PC-3 (cell line): ENCODE results near the gene VRTN. TPM values are rescaled to one million over a fixed set of nuclear protein-coding genes. Genes with fewer than 3 reads are reported as not detected.

Experiments used
- ATAC-seq: fragments of 200-7000 bp; cut with Tn5 transposase; 2 replicates; pipeline ENCODE4 v1.9.1; 2020; ENCODE audit warnings: mild to moderate bottlenecking, moderate library complexity
- BruUV-seq: library from RNA; stranded (reverse); fragments of 400-500 nt; replicated peaks from 2 replicates; lab custom pipeline; 2021; lab: Mats Ljungman, UMichigan
- CTCF ChIA-PET: fragments of 300-600 bp; sonication (Branson Sonifier 250); formaldehyde crosslinking; loops from one replicate; lab custom pipeline; 2022; ENCODE audit warnings: antibody characterized with exemption; lab: Charles Lee
- POLR2A ChIA-PET: fragments of 300-600 bp; sonication (Branson Sonifier 250); formaldehyde crosslinking; loops from one replicate; lab custom pipeline; 2022; ENCODE audit warnings: antibody characterized with exemption; ENCODE audit not compliant: unreplicated experiment; lab: Charles Lee
- DNase-seq: peaks from one replicate; pipeline ENCODE4 v3.0.0-alpha.2; 2015
- H2AFZ ChIP-seq: fragments of 300-600 bp; sonication (generic); 2 replicates; pipeline ENCODE4 v1.6.0; 2016; ENCODE audit warnings: antibody characterized with exemption, low read length
- H3F3A ChIP-seq: fragments of 300-600 bp; sonication (generic); one replicate; pipeline ENCODE4 v1.6.0; 2017; ENCODE audit warnings: antibody characterized with exemption, low read length, control low read depth, mild to moderate bottlenecking; ENCODE audit not compliant: unreplicated experiment
- H3K27ac ChIP-seq: fragments of 300-600 bp; sonication (generic); 2 replicates; pipeline ENCODE4 v1.5.1; 2016; ENCODE audit warnings: mild to moderate bottlenecking, low read length
- H3K27me3 ChIP-seq: fragments of 300-600 bp; sonication (generic); 2 replicates; pipeline ENCODE4 v1.6.1; 2016; ENCODE audit warnings: low read length, mixed read lengths
- H3K36me3 ChIP-seq: fragments of 300-600 bp; sonication (generic); 2 replicates; pipeline ENCODE4 v1.6.1; 2016; ENCODE audit warnings: low read depth, mixed run types, low read length, mixed read lengths
- H3K4me1 ChIP-seq: fragments of 300-600 bp; sonication (generic); 2 replicates; pipeline ENCODE4 v1.5.1; 2016; ENCODE audit warnings: low read length; ENCODE audit not compliant: insufficient read depth
- H3K4me2 ChIP-seq: fragments of 300-600 bp; sonication (generic); 2 replicates; pipeline ENCODE4 v1.6.0; 2016; ENCODE audit warnings: low read length
- H3K4me3 ChIP-seq: fragments of 300-600 bp; sonication (generic); 2 replicates; pipeline ENCODE4 v1.5.1; 2016; ENCODE audit warnings: mild to moderate bottlenecking, low read length, mixed read lengths
- H3K79me2 ChIP-seq: fragments of 300-600 bp; sonication (generic); 2 replicates; pipeline ENCODE4 v1.6.1; 2017; ENCODE audit warnings: low read length, mixed read lengths
- H3K9ac ChIP-seq: fragments of 300-600 bp; sonication (generic); 2 replicates; pipeline ENCODE4 v1.6.0; 2016; ENCODE audit warnings: mild to moderate bottlenecking, low read length
- H3K9me2 ChIP-seq: fragments of 300-600 bp; sonication (generic); replicated peaks from 2 replicates; pipeline ENCODE4 v1.6.1; 2016; ENCODE audit warnings: mixed run types, low read length, mixed read lengths
- H3K9me3 ChIP-seq: fragments of 300-600 bp; sonication (generic); 2 replicates; pipeline ENCODE4 v1.6.1; 2016; ENCODE audit warnings: low read length, mixed read lengths
- H4K20me1 ChIP-seq: fragments of 300-600 bp; sonication (generic); 2 replicates; pipeline ENCODE4 v1.6.1; 2016; ENCODE audit warnings: low read length, mixed read lengths
- EZH2 ChIP-seq: fragments of 300-600 bp; sonication (generic); IDR thresholded peaks from one replicate; pipeline ENCODE4 v1.6.1; 2017; ENCODE audit warnings: antibody characterized with exemption, mild to moderate bottlenecking, low read length; ENCODE audit not compliant: unreplicated experiment
- EZH2phosphoT487 ChIP-seq: fragments of 300-600 bp; sonication (generic); IDR thresholded peaks from 2 replicates; pipeline ENCODE4 v1.6.1; 2018; ENCODE audit warnings: mild to moderate bottlenecking, antibody characterized with exemption, low read length, borderline replicate concordance
- intact Hi-C: fragments of 100-400 bp; cut with micrococcal nuclease; formaldehyde crosslinking; loops from 2 replicates; pipeline ENCODE4 v1.9.0; 2023
- total RNA-seq: library from RNA; depleted of rRNA; stranded (reverse); fragments of >200 nt; gene quantifications from 2 replicates; pipeline ENCODE4 v1.2.3, GENCODE V29; 2014
- TF ChIP-seq, protein P1 (sequence below): fragments of 300-600 bp; sonication (generic); conservative IDR thresholded peaks from 2 replicates; pipeline ENCODE4 v1.5.1; 2017; ENCODE audit warnings: antibody characterized with exemption, low read depth, mild to moderate bottlenecking, low read length

The VRTN gene
- total RNA-seq, 1 experiment from 2014 or later: not detected

DNA sequence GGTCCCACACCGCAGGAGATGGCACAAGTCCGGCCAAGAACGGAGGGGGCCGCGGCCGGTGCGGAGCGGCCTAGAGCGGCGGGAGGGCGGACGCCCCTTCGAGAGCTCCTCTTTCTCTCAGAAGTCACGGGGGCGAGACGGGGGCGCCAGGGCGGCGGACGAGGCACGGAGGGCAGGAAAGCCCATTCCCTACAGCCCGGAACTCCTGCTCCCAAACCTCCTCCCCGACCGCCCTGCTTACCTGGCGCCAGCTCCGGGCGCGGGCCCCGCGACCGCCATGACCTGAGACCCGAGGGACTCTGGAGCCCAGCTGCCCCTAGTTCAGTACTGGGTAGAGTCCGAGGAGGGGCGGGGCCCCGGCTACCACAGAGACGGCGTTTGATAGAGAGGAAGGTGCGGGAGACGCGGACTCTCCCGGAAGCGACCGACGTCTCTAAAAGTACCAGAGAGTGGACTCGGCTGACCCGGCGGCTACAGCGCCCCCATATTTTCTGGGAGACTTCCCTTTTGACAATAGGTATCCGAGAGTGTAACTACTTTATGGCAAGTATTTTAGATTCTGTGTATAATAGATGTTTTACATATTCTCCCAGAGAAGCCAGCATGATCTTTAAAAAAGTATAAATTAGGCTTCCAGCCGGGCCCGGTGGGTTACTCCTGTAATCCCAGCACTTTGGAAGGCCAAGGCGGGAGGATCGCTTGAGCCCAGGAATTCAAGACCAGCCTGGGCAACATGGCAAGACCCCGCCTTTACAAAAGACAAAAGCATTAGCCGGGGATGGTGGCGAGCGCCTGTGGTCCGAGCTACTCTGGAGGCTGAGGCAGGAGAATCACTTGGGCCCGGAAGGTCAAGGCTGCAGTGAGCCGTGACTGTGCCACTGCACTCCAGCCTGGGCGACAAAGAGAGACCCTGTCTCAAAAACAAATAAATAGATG lies 45.4 kb upstream of the VRTN start, which contains the start of gene ABCD4:
TSS of gene ABCD4 (minus strand) at position 301 of the 936 bp plus-strand sequence. CDS start at position 279, 22 bp downstream.
- Histone ChIP-seq H3K9me3 (no peaks in the 10 kb centered on the region), H3K9me2 (no peaks in the 10 kb centered on the region), H3K36me3 (peaks cover 3% of the 10 kb centered on the region; the same call in 1 of the 2 replicates), H3K27ac (no peak within 1 kb of the TSS), H3K4me2 (peak within 1 kb of the TSS; percentile 93), H3K9ac (peak within 1 kb of the TSS; percentile 71), H3K27me3 (no peaks in the 10 kb centered on the region), H3K79me2 (peaks cover 27% of the 10 kb centered on the region), H4K20me1 (no peaks in the 10 kb centered on the region), H3K4me1 (peaks cover 17% of the 10 kb centered on the region; the same call in 1 of the 2 replicates), H2AFZ (peak within 1 kb of the TSS; percentile 91), H3K4me3 (peak within 1 kb of the TSS; percentile 87), H3F3A (no peaks in the 10 kb centered on the region)
- POLR2A ChIA-PET: interaction anchor here (0.6 kb wide), 1 partner anchor 577 kb away, joined by 5 read pairs; no protein-coding TSS in a partner anchor
- intact Hi-C loops: no loop called here
- TF ChIP-seq, protein P1, sequence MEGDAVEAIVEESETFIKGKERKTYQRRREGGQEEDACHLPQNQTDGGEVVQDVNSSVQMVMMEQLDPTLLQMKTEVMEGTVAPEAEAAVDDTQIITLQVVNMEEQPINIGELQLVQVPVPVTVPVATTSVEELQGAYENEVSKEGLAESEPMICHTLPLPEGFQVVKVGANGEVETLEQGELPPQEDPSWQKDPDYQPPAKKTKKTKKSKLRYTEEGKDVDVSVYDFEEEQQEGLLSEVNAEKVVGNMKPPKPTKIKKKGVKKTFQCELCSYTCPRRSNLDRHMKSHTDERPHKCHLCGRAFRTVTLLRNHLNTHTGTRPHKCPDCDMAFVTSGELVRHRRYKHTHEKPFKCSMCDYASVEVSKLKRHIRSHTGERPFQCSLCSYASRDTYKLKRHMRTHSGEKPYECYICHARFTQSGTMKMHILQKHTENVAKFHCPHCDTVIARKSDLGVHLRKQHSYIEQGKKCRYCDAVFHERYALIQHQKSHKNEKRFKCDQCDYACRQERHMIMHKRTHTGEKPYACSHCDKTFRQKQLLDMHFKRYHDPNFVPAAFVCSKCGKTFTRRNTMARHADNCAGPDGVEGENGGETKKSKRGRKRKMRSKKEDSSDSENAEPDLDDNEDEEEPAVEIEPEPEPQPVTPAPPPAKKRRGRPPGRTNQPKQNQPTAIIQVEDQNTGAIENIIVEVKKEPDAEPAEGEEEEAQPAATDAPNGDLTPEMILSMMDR: peak; percentile 83
- TF ChIP-seq EZH2phosphoT487 (no peak), EZH2 (no peak)
- peak; percentile 98 for ATAC-seq
- CTCF ChIA-PET: no interaction called here
- TSS peak; percentile 93 for BruUV-seq
- DNase-seq: peak; percentile 94

DNA sequence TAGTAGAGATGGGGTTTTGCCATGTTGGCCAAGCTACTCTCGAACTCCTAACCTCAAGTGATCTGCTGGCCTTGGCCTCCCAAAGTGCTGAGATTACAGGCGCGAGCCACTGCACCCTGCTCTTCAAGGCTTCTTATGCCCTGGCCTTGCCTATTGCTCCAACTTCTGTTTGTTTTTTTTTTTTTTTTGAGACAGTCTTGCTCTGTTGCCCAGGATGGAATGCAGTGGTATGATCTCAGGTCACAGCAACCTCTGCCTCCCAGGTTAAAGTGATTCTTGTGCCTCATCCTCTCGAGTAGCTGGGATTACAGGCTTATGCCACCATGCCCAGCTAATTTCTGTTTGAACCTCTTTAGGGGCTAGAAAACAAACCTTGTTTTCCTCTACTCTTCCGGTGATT lies 39.6 kb upstream of the VRTN start:
- POLR2A ChIA-PET: no interaction called here
- H3K9me2 ChIP-seq: no peaks in the 10 kb centered on the region

More for the DNA sequence above, 39.6 kb upstream of the VRTN start:
- Histone ChIP-seq H3K9ac (no peak overlapping the region), H3K27ac (no peak overlapping the region), H3F3A (no peaks in the 10 kb centered on the region), H3K9me3 (no peaks in the 10 kb centered on the region), H3K4me3 (no peak overlapping the region), H3K27me3 (no peaks in the 10 kb centered on the region), H2AFZ (no peak overlapping the region), H3K79me2 (no peaks in the 10 kb centered on the region), H4K20me1 (no peaks in the 10 kb centered on the region), H3K36me3 (no peaks in the 10 kb centered on the region), H3K4me1 (no peaks in the 10 kb centered on the region), H3K4me2 (no peak overlapping the region)
- BruUV-seq: no TSS peak
- TF ChIP-seq, protein P1: no peak
- TF ChIP-seq EZH2: no peak
- no peak for TF ChIP-seq EZH2phosphoT487
- CTCF ChIA-PET: no interaction called here
- ATAC-seq: no peak
- intact Hi-C loops: no loop called here
- no peak for DNase-seq
